AG09309 (cell line): ENCODE measurements around the gene ZRANB2.
A peak's percentile ranks its signal among the peaks of the same experiment; 100 is the strongest.

Experiments used
- DNase-seq: peaks from one replicate; pipeline ENCODE4 v3.0.0-alpha.2; 2010; ENCODE audit warnings: low read depth
- H3K4me3 ChIP-seq: 2 replicates; pipeline ENCODE4 v1.5.1; 2011; ENCODE audit warnings: mild to moderate bottlenecking, low read depth, low read length, moderate library complexity; ENCODE audit not compliant: control insufficient read depth
- CTCF ChIP-seq: IDR thresholded peaks from 2 replicates; pipeline ENCODE4 v1.5.1; 2011; ENCODE audit warnings: mild to moderate bottlenecking, low read depth, low read length, inconsistent platforms; ENCODE audit not compliant: insufficient read depth, control insufficient read depth; ENCODE audit errors: missing control alignments

The ZRANB2 gene

GRCh38 chr1:71019233-71019969 lies 61.4 kb downstream of the ZRANB2 start:
- DNase-seq, result no peak
- no peak for TF ChIP-seq CTCF
- H3K4me3 ChIP-seq, result no peak overlapping the region

- TF ChIP-seq CTCF, result no peak
- DNase-seq, result no peak
- no peak overlapping the region for H3K4me3 ChIP-seq
These were observed 62.0 kb downstream of the ZRANB2 start for GRCh38 chr1:71018791-71019190.

- no peak for TF ChIP-seq CTCF
- H3K4me3 ChIP-seq, result no peak overlapping the region
These were observed 65.1 kb downstream of the ZRANB2 start for GRCh38 chr1:71015745-71016144.

GRCh38 chr1:71014178-71014579 lies 66.7 kb downstream of the ZRANB2 start:
- no peak overlapping the region for H3K4me3 ChIP-seq
- no peak for TF ChIP-seq CTCF
- peak; percentile 17 for DNase-seq

More at GRCh38 chr1:71015745-71016144, 65.1 kb downstream of the ZRANB2 start:
- no peak for DNase-seq
